Measurements from ENCODE around the gene KCNK5. TPM values are rescaled to one million over a fixed set of nuclear protein-coding genes. Genes with fewer than 3 reads are reported as not detected.

The KCNK5 gene
- total and polyA plus RNA-seq, 2 donors (not counting 3 experiments of a cell fraction or from before 2014, with no cell fraction given) = not detected

- H3K79me2 ChIP-seq (ENCODE audit: control insufficient read depth, insufficient read depth, low read length) = no peaks in the 10 kb centered on the region
- intact Hi-C loops (cut with micrococcal nuclease) (no loop called here), dilution Hi-C loops (cut with MboI; ENCODE audit: extremely low pct_ligation_motif_present, low sequenced_read_pairs) (no loop called here)
- no peak overlapping the region for H2AFZ ChIP-seq (ENCODE audit: low read depth, low read length)
- FAIRE-seq (no peak), DNase-seq (ENCODE audit: low read depth, low spot score) (no peak)
- no peak overlapping the region for H3K27ac ChIP-seq (ENCODE audit: insufficient read depth, low read depth, low read length)
- no peaks in the 10 kb centered on the region for H3K9me1 ChIP-seq (replicated peaks; ENCODE audit: control insufficient read depth, extremely low read depth, insufficient read depth, low read length)
- H3K4me3 ChIP-seq (replicated peaks in 1 of 3; ENCODE audit: insufficient read depth in 1 of 3, low read depth in 1 of 3, low read length in 3 of 3) = no peak overlapping the region
- BruUV-seq (replicated peaks) = no TSS peak
- no peak overlapping the region for H3K4me2 ChIP-seq (ENCODE audit: insufficient read depth, low read length)
- no peaks in the 10 kb centered on the region for H3K4me1 ChIP-seq (ENCODE audit: control insufficient read depth, extremely low read depth, insufficient read depth, low read length)
- no peaks in the 10 kb centered on the region for H3K9me3 ChIP-seq (replicated peaks; ENCODE audit: control insufficient read depth, insufficient read depth, low read length)
- CTCF ChIA-PET = no interaction called here
- peaks cover 13 to 23% of the 10 kb centered on the region in 2 experiments for H3K27me3 ChIP-seq (ENCODE audit: control insufficient read depth in 2 of 2, insufficient read depth in 2 of 2, low read length in 2 of 2)
- POLR2A ChIA-PET = no interaction called here
- H3K9ac ChIP-seq (replicated peaks; ENCODE audit: extremely low read depth, insufficient read depth, low read length) = no peak overlapping the region
- no peaks in the 10 kb centered on the region for H3K36me3 ChIP-seq (ENCODE audit: control insufficient read depth in 2 of 2, extremely low read depth in 1 of 2, insufficient read depth in 2 of 2, low read length in 2 of 2)
- TF ChIP-seq, protein P1, sequence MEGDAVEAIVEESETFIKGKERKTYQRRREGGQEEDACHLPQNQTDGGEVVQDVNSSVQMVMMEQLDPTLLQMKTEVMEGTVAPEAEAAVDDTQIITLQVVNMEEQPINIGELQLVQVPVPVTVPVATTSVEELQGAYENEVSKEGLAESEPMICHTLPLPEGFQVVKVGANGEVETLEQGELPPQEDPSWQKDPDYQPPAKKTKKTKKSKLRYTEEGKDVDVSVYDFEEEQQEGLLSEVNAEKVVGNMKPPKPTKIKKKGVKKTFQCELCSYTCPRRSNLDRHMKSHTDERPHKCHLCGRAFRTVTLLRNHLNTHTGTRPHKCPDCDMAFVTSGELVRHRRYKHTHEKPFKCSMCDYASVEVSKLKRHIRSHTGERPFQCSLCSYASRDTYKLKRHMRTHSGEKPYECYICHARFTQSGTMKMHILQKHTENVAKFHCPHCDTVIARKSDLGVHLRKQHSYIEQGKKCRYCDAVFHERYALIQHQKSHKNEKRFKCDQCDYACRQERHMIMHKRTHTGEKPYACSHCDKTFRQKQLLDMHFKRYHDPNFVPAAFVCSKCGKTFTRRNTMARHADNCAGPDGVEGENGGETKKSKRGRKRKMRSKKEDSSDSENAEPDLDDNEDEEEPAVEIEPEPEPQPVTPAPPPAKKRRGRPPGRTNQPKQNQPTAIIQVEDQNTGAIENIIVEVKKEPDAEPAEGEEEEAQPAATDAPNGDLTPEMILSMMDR (IDR thresholded peaks at IDR 0.05; ENCODE audit: extremely low read depth in 1 of 2, insufficient read depth in 1 of 2, low read depth in 1 of 2, low read length in 2 of 2) = no peak
- TF ChIP-seq POLR2AphosphoS5 (IDR thresholded peaks at IDR 0.05; ENCODE audit: insufficient read depth, low read depth, low read length) = no peak
- TF ChIP-seq MAX (IDR thresholded peaks at IDR 0.05; ENCODE audit: insufficient read depth, insufficient read length) = no peak
- TF ChIP-seq GATA2 (IDR thresholded peaks at IDR 0.05; ENCODE audit: insufficient read depth, insufficient read length, low read depth, low read length) = no peak
- no peak for TF ChIP-seq MYC (IDR thresholded peaks at IDR 0.05; ENCODE audit: low read depth, low read length)
- no peak for TF ChIP-seq JUN (IDR thresholded peaks at IDR 0.05; ENCODE audit: borderline replicate concordance, insufficient read depth, insufficient read length, low read depth)
- no peak for TF ChIP-seq FOS (IDR thresholded peaks at IDR 0.05; ENCODE audit: borderline replicate concordance, insufficient read depth, low read length)
- TF ChIP-seq POLR2A (IDR thresholded peaks at IDR 0.05; ENCODE audit: low read depth, low read length) = no peak
- TF ChIP-seq EZH2 (IDR thresholded peaks at IDR 0.05; ENCODE audit: borderline replicate concordance, low read depth, low read length, severe bottlenecking) = no peak
- no peaks in the 10 kb centered on the region for H4K20me1 ChIP-seq (replicated peaks; ENCODE audit: control insufficient read depth, extremely low read depth, insufficient read depth, low read length)
Measured at GRCh38 chr6:39227476-39227875, 1.8 kb downstream of the KCNK5 start.
